Non-pigmented ciliary epithelial cell (primary cell): Measurements from ENCODE around the gene RETREG3.
"Not testable (repeated sequence)": the region's sequence is repeated elsewhere in the genome, so short reads cannot be mapped to it uniquely, and the experiment has no call there.

Experiments used
- DNase-seq: peaks from one replicate; pipeline ENCODE4 v3.0.0-alpha.2; 2010; ENCODE audit warnings: low read depth

The RETREG3 gene

DNA sequence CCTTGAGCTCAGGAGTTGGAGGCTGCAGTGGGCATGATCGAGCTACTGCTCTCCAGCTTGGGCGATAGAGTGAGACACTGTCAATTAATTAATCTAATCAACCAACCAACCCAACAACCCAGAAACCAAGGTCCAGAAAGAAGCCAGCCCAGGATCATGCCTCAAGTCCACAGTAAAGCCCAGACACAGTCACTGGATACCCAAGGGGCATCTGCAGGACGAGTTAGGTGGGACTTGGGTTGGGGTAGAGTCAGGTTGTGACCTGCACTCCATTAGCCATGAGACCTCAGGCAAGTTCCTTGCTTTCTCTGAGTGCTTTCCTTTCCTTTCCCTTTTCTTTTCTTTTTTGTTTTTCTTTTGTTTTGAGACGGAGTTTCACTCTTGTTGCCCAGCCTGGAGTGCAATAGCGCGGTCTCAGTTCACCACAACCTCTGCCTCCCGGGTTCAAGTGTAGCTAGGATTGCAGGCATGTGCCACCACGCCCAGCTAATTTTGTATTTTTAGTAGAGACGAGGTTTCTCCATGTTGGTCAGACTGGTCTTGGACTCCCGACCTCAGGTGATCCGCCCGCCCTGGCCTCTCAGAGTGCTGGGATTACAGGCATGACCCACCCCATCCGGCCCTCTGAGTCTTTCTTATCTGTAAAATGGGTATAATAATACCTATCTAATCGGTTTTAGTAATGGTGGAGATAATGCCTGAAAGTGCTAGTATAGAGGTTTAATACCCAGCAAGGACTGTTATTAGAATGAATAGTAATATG is 60.0 kb downstream of the RETREG3 start:
- DNase-seq, result no peak

DNA sequence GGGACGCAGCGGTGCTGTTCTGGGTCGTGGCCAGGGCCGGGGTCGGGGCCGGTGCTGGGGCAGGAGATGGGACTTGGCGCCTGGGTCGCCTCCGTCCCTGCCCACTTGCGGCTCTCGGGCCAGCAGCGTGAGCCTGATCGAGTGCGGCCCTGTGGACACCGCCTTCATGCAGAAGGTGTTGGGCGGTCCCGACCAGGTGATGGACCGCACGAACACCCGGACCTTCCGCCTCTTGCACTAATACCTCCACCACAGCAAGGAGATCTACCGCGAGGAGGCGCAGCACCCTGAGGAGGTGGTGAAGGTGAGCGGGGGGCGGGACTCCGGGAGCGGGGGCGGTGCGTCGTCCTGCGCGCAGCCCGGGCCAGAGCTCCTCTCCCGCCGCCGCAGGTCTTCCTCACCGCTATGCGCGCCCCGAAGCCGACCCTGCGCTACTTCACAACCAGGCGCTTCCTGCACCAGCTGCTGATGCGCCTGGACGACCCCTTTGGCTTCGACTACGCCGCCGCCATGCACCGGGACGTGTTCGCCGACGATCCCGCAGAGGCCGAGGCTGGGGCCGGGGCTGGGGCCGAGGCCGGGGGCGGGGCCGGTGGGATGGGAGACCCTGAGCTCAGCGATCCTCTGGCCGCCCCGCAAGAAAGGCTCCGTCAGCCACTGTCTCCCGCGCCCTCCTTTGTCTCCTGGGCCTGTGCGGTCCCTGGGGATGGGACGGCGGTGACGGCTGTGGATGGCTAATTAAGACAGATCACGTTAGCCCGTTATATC is 60.9 kb downstream of the RETREG3 start:
- no peak for DNase-seq

DNA sequence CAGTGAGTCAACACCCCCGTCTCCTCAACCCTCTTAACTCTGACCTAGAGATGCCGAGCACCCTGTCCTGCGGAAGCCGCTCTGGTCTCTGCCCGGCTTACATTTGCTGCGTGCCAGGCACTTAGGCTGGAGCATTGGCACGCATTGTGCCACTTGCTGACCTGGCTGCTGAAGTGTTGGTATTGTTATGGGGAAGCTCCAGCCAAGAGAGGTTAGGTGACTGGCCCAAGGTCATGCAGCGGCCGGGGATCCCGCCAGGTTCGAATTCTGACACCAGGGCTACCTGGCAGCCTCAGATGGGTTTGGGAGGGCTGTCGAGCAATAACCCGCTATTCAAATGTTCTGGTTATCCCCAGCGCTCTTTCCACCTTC is 61.5 kb downstream of the RETREG3 start:
- no peak for DNase-seq

DNA sequence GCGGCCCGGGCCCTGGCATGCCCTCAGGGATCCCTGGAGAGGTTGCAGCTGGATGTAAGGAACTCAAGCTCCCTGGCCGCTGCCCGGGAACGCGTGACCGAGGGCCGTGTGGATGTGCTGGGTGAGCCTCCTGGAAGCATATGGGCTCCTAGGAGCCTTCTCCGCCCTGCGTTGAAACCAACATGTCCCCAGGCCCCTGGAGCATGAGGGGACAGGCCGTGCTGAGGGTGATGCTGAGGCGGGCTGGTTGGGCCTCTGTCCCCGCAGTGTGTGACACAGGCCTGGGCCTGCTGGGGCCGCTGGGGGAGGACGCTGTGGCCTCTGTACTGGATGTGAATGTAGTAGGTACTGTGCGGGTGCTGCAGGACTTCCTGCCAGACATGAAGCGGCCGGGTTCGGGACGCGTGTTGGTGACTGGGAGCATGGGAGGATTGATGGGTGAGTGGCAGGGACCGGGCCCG is 62.1 kb downstream of the RETREG3 start:
- DNase-seq, result no peak

- DNase-seq, result not testable (repeated sequence)
Observed at GRCh38 chr17:42545755-42546505, 63.2 kb downstream of the RETREG3 start.

- no peak for DNase-seq
Observed at GRCh38 chr17:42544874-42545283, 64.3 kb downstream of the RETREG3 start.

- no peak for DNase-seq
Observed at GRCh38 chr17:42543190-42544079, 65.7 kb downstream of the RETREG3 start.

GRCh38 chr17:42541041-42541833 is 67.9 kb downstream of the RETREG3 start:
- DNase-seq, result no peak

GRCh38 chr17:42540558-42540957 is 68.6 kb downstream of the RETREG3 start:
- not testable (repeated sequence) for DNase-seq

DNA sequence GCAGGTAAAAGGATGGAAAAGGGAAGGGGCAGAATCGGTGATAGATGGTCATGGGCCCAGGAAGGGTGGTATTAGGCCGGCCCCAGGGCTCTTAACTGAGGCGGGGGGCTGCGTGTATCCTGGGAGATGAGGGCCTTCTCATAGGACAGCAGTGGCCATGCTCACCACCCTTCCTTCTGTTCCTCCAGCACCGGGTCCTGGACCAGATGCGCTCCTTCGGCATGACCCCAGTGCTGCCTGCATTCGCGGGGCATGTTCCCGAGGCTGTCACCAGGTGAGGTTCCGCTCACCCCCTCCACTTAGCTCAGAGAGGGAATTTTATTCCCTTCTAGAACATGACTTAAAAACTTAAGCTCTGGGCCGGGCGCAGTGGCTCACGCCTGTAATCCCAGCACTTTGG is 70.7 kb downstream of the RETREG3 start:
- no peak for DNase-seq

DNA sequence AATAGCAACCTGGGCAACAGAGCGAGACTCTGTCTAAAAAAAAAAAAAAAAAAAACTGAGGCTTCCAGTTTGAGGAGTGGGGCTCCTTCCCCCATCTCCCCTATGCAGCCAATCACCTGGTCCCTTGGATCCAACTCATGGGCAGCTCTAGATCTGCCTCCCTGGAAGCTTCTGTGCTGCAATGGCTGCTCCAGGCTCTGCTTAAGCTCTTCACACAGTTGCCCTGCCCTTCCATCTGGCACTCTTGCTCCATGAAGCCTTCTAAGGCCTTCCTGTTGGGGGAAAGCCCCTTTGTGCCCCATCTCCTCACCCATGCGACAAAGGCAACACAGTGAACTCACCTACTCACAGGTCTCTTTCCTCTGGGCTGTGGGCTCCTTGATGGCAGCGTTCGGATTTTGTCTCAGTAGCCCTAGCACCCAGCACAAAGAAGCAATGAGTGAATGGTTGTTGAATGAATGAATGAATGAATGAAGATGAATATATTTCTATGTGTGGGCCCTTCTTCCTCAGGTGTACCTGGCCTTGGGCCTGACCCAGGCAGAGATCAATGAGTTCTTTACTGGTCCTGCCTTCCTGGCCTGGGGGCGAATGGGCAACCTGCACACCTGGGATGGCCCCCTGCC is 71.2 kb downstream of the RETREG3 start:
- no peak for DNase-seq

DNA sequence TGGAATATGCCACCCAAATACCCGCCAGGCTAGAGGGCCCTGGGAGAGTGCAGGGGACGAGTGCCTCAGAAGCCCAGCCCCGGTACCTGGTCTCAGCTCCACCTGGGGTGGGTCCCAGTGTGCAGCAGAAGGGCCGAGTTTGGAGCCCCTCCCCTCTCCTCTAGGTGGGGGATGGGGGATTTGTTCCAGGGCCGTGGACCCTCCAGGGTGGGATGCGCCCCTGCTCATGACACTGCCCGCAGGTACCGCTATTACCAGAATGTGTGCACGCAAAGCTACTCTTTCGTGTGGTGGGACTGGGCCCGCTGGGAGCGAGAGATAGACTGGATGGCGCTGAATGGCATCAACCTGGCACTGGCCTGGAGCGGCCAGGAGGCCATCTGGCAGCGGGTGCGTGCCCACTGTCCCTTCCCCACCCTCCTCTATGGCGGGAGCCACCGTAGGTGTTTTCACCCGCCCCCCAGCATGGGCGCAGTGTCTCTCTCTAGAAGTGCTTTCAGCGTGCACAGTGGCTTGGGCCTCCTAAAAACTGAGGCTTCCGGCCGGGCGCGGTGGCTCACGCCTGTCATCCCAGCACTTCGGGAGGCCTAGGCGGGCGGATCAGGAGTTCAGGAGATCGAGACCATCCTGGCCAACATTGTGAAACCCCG is 71.9 kb downstream of the RETREG3 start:
- no peak for DNase-seq

GRCh38 chr17:42536372-42537155 is 72.6 kb downstream of the RETREG3 start:
- DNase-seq, result no peak

- no peak for DNase-seq
Observed at GRCh38 chr17:42536048-42536371, 73.2 kb downstream of the RETREG3 start, which contains the start of gene NAGLU. NAGLU (plus strand) TSS chr17:42536241; CDS start chr17:42536273, 32 bp downstream.

DNA sequence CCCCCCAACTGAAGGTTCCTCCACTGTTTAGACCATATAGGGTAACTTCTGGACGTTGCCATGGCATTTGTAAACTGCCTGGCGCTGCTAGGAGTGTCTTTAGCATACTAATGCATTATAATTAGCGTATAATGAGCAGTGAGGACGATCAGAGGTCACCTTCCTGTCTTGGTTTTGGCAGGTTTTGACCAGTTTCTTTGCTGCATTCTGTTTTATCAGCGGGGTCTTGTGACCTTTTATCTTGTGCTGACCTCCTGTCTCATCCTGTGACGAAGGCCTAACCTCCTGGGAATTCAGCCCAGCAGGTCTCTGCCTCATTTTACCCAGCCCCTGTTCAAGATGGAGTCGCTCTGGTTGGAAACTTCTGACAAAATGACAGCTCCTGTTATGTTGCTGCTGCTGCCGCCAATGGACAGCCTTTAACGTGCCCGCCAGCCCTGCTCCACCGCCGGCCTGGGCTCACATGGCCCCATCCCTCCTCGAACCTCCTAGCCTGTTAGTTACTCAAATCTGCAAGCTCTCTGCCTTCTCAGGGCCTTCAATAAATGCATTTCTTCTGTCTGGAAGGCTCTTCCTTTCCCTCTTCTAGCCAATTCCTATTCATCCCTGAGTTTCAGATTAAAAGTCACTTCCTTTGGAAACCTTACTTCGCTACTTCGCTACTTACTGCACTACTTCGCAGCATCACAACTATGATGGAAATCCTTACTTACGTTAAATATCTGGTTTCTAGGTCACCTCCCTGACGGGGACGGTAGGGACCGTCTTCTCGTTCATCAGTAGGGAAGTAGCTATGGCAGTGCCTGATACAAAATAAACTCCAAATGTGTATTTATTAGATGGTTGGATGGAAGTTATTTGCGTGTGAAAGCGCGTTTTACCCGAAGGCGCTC is 73.8 kb downstream of the RETREG3 start:
- no peak for DNase-seq

GRCh38 chr17:42531455-42532354 is 77.5 kb downstream of the RETREG3 start:
- DNase-seq, result no peak

GRCh38 chr17:42530952-42531454 is 78.2 kb downstream of the RETREG3 start:
- DNase-seq, result no peak
